Lung (tissue), 12 donors: ENCODE measurements around the gene MTARC1. TPM values are rescaled to one million over a fixed set of nuclear protein-coding genes. Genes with fewer than 3 reads are reported as not detected.

Experiments
- ATAC-seq: fragments of 200-7000 bp; cut with Tn5 transposase; one replicate; pipeline ENCODE4 v1.9.1; 2020; ENCODE audit warnings: moderate number of reproducible peaks; ENCODE audit not compliant: insufficient read depth, low FRiP score
- DNase-seq, 3 donors: peaks; one replicate each; pipeline ENCODE4 v3.0.0-alpha.2; 2013 to 2017
- H3K27ac ChIP-seq, 2 donors: one replicate each; pipeline ENCODE4 v1.5.1; 2013; ENCODE audit warnings: mild to moderate bottlenecking in 2 of 2, moderate library complexity in 2 of 2, control low read depth in 1 of 2, inconsistent platforms in 1 of 2, low read depth in 1 of 2, low read length in 1 of 2
- H3K27me3 ChIP-seq, 3 donors: one replicate each; pipeline ENCODE4 v1.5.1; 2013; ENCODE audit warnings: low read length in 2 of 3; ENCODE audit not compliant: control insufficient read depth in 3 of 3, insufficient read depth in 3 of 3
- H3K36me3 ChIP-seq, 4 donors: one replicate each; pipeline ENCODE4 v1.5.1; 2013; ENCODE audit warnings: low read length in 4 of 4, mild to moderate bottlenecking in 1 of 4, moderate library complexity in 1 of 4; ENCODE audit not compliant: control insufficient read depth in 4 of 4, insufficient read depth in 4 of 4
- H3K4me1 ChIP-seq, 5 donors: one replicate each; pipeline ENCODE4 v1.5.1; 2013; ENCODE audit warnings: low read length in 5 of 5, mild to moderate bottlenecking in 2 of 5, moderate library complexity in 1 of 5; ENCODE audit not compliant: control insufficient read depth in 5 of 5, insufficient read depth in 5 of 5
- H3K4me3 ChIP-seq: one replicate; pipeline ENCODE4 v1.5.1; 2013; ENCODE audit warnings: mild to moderate bottlenecking, control low read depth, moderate library complexity
- H3K9ac ChIP-seq, 2 donors: one replicate each; pipeline ENCODE4 v1.5.1; 2013; ENCODE audit warnings: low read length in 2 of 2, control low read depth in 1 of 2; ENCODE audit not compliant: insufficient read depth in 1 of 2
- H3K9me3 ChIP-seq, 4 donors: one replicate each; pipeline ENCODE4 v1.5.1; 2013; ENCODE audit warnings: low read length in 3 of 4, mild to moderate bottlenecking in 1 of 4, moderate library complexity in 1 of 4; ENCODE audit not compliant: control insufficient read depth in 4 of 4, insufficient read depth in 3 of 4
- whole genome bisulfite sequencing, 2 donors: extraction: QIAGEN DNeasy Blood & Tissue Kit; methylation state at CpG; one replicate each; pipeline ENCODE4 v1.1.7; 2013; 5-methylcytosine and 5-hydroxymethylcytosine counted together
- polyA plus RNA-seq, 2 donors: library from polyadenylated mRNA; stranded (reverse); fragments of 200-250 nt; gene quantifications; one replicate each; pipeline ENCODE4 v1.2.1, GENCODE V29; 2013
- total RNA-seq, 2 donors: library from RNA; depleted of rRNA in 1 of 2; stranded (reverse); fragments of >200 nt in 1 of 2; gene quantifications; one replicate each; pipeline ENCODE4 v1.2.1, GENCODE V29; 2014 to 2021
- TF ChIP-seq, protein P1 (sequence below): IDR thresholded peaks from 2 replicates; pipeline ENCODE4 v1.5.1; 2012; ENCODE audit warnings: mild to moderate bottlenecking; ENCODE audit errors: control extremely low read depth, extremely low read depth
- donor health status: control.
- donor health status: control.
- donor health status: Bipolar disorder and iron deficiency.
- donor health status: healthy.
- donor health status: DM: yes; HTN: yes; CAD: no.

Gene MTARC1
- total and polyA plus RNA-seq, 4 donors = 10.1 to 22.3 (median 15.7) TPM

DNA sequence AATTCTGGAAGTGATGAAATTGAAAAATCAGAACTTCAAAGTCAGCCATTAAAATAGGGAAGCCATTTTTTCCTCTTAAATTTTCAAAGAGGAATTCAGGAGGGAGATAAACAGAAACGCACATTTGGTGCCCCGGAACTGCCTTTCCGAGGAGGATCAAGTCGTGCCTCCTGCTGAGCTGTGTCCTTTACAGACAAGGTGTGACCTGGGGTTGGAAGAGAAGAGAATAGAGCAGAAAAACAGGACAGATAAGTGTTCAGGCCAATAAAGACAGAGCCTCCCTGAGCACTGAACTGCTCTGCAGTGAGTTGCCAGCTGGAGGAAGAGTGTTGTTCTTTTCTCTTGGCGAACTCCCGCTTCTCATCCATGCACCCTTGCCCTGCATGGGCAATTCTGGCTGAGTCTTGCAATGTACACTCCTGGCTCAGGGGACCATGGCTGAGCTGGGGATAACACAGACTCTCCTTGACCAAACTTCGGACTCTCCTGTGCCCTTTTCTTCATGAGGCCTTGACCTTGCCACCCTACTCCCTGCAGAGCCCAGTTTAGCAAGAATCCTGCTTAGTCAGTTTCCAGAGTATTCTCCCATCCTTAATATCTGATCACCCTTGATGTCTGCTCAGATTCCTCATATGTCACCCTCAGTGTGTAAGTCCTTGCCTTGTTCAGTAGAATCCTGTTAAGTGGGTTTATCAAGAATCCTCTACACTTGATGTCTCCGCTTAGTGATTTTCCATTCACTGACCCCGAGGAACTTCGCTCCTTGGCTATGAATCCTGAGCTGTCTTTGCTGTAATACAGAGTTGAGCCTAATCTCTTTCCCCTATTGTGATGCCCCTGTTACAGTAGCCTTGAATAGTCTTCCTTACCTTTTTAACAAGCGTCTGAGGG is 1.3 kb upstream of the MTARC1 start:
- H3K4me3 ChIP-seq = no peak overlapping the region
- no peak overlapping the region for H3K27ac ChIP-seq
- H3K9ac ChIP-seq = no peak overlapping the region

DNA sequence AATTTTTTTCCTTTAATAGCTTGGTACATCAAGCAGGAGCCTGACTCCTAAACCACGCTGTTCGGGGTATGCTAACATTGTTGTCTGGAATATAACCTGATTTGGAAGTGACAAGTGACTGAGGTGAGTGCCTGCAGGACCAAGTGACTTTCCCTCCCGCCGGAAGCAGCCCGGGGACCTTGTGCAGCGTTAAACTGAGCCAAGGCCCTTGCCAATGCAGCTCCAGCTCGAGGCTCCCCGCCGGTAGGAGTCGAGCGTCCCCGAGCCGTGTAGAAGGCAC is 716 bp upstream of the MTARC1 start:
- Histone ChIP-seq H3K9me3 (no peaks in the 10 kb centered on the region), H3K36me3 (peaks cover 0 to 25% (median 6%) of the 10 kb centered on the region in 4 donors), H3K27ac (peak overlapping the region in 1 of 2 donors; percentile 84), H3K27me3 (no peaks in the 10 kb centered on the region), H3K9ac (no peak overlapping the region), H3K4me3 (no peak overlapping the region), H3K4me1 (peaks cover 0 to 23% (median 7%) of the 10 kb centered on the region in 5 donors)
- ATAC-seq (no peak), DNase-seq (peak in 1 of 3 donors; percentile 35)
- TF ChIP-seq, protein P1, sequence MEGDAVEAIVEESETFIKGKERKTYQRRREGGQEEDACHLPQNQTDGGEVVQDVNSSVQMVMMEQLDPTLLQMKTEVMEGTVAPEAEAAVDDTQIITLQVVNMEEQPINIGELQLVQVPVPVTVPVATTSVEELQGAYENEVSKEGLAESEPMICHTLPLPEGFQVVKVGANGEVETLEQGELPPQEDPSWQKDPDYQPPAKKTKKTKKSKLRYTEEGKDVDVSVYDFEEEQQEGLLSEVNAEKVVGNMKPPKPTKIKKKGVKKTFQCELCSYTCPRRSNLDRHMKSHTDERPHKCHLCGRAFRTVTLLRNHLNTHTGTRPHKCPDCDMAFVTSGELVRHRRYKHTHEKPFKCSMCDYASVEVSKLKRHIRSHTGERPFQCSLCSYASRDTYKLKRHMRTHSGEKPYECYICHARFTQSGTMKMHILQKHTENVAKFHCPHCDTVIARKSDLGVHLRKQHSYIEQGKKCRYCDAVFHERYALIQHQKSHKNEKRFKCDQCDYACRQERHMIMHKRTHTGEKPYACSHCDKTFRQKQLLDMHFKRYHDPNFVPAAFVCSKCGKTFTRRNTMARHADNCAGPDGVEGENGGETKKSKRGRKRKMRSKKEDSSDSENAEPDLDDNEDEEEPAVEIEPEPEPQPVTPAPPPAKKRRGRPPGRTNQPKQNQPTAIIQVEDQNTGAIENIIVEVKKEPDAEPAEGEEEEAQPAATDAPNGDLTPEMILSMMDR = no peak
- 22 to 26% methylated on average over 13 of the region's 13 CpGs for WGBS, 2 donors

More for the DNA sequence above, 1.3 kb upstream of the MTARC1 start:
- no peaks in the 10 kb centered on the region for H3K27me3 ChIP-seq
- TF ChIP-seq, protein P1 = no peak
- H3K9me3 ChIP-seq = no peaks in the 10 kb centered on the region
- H3K4me1 ChIP-seq = peaks cover 0 to 18% (median 2%) of the 10 kb centered on the region in 5 donors
- DNase-seq = no peak
- no peak for ATAC-seq
- peaks cover 0 to 25% (median 6%) of the 10 kb centered on the region in 4 donors for H3K36me3 ChIP-seq
- WGBS, 2 donors = 91 to 93% methylated on average over 11 of the region's 11 CpGs

DNA sequence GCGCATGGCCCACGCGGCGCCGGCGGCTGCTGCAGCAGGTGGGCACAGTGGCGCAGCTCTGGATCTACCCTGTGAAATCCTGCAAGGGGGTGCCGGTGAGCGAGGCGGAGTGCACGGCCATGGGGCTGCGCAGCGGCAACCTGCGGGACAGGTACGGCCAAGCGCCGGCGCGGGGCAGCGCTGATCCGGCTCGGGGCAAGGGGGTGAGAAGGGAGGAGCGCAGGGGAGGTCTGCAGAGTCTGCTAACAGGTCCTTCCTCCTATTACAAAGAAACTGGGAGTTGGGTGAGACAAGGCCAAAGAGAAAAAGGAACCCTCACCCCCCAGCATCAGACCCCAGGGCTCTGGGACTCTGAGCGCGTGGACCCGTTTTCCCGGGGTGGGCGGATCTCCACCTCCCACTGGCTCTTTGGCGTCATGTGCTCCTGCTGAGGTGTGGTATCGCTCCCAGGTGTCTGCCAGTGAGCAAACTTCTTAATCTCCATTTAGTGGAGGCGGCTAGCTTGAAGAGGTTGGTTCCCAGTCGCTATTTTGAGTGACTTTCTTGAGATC is 431 bp downstream of the MTARC1 start:
- WGBS, 2 donors = 5 to 10% methylated on average over 31 to 32 of the region's 32 CpGs
- Histone ChIP-seq H3K36me3 (peaks cover 0 to 19% (median 5%) of the 10 kb centered on the region in 4 donors), H3K27ac (peak overlapping the region; percentile 68 to 84), H3K4me1 (peaks cover 2 to 33% (median 10%) of the 10 kb centered on the region in 5 donors), H3K4me3 (peak overlapping the region; percentile 33), H3K9me3 (no peaks in the 10 kb centered on the region), H3K9ac (peak overlapping the region in 1 of 2 donors; percentile 21), H3K27me3 (no peaks in the 10 kb centered on the region)
- TF ChIP-seq, protein P1 = no peak
- ATAC-seq (peak; percentile 66), DNase-seq (peak; percentile 50 to 72 (median 72))
